Measurements from ENCODE around the gene SLC25A45.

Gene SLC25A45

DNA sequence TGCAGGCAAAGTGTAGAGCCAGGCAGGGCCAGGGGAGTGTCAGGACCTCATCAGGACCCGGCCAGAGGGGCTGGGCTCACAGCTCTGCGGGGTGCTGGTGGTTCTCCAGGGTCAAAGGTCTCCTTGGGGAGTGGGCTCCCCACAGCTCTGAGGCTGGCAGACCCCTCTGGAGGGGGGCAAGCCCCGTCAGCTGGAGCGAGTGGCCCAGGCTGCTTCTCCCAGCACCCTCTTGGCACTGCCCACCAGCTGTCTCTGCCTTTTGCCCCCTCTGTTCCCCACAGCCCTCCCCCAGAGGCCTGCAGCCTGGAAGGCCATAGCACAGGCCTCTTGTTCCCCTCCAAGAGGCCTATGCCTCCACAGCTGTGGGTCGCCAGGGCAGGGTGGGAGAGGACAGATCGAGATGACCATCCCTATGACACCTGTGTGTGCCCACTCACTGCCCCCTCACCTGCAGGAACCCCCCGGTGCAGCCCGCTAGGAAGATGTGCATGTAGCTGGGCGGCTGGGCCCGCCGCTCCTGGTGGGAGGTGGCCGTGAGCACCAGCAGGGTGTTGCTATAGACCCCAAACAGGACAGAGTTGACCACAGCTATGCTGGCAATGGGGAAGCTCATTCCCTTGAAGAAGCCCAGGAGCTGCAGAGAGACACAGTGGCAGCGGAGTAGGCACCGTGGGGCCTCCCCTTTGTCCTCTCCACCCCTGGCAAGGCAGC, 3.4 kb downstream of the SLC25A45 start:
- peaks cover 11% of the 10 kb centered on the region; the same call in 1 of the 2 replicates for H3K79me2 ChIP-seq (ENCODE audit: insufficient read depth, low read length)
- no peaks in the 10 kb centered on the region for H3K9me2 ChIP-seq (replicated peaks; ENCODE audit: low read depth, low read length)
- H4K20me1 ChIP-seq (ENCODE audit: insufficient read depth, low read length, poor library complexity, severe bottlenecking): no peaks in the 10 kb centered on the region
- no peak overlapping the region for H3K4me3 ChIP-seq (ENCODE audit: low read length, poor library complexity, severe bottlenecking)
- H3K9me3 ChIP-seq (ENCODE audit: insufficient read depth, low read depth, low read length): no peaks in the 10 kb centered on the region
- H3K36me3 ChIP-seq (ENCODE audit: insufficient read depth, low read length): no peaks in the 10 kb centered on the region
- H3K9ac ChIP-seq (ENCODE audit: low read depth, low read length, poor library complexity, severe bottlenecking): no peak overlapping the region
- no peaks in the 10 kb centered on the region for H3K27me3 ChIP-seq (ENCODE audit: insufficient read depth, low read length, poor library complexity, severe bottlenecking)
- peaks cover 8% of the 10 kb centered on the region; the same call in 1 of the 2 replicates for H3F3A ChIP-seq (ENCODE audit: low read depth)
- no peak overlapping the region for H2AFZ ChIP-seq (ENCODE audit: low read length)
- no peak overlapping the region for H3K4me2 ChIP-seq (ENCODE audit: low read depth, low read length, poor library complexity, severe bottlenecking)
- H3K4me1 ChIP-seq (ENCODE audit: insufficient read depth, low read length, poor library complexity, severe bottlenecking): peaks cover 21% of the 10 kb centered on the region
- TF ChIP-seq, protein P1, sequence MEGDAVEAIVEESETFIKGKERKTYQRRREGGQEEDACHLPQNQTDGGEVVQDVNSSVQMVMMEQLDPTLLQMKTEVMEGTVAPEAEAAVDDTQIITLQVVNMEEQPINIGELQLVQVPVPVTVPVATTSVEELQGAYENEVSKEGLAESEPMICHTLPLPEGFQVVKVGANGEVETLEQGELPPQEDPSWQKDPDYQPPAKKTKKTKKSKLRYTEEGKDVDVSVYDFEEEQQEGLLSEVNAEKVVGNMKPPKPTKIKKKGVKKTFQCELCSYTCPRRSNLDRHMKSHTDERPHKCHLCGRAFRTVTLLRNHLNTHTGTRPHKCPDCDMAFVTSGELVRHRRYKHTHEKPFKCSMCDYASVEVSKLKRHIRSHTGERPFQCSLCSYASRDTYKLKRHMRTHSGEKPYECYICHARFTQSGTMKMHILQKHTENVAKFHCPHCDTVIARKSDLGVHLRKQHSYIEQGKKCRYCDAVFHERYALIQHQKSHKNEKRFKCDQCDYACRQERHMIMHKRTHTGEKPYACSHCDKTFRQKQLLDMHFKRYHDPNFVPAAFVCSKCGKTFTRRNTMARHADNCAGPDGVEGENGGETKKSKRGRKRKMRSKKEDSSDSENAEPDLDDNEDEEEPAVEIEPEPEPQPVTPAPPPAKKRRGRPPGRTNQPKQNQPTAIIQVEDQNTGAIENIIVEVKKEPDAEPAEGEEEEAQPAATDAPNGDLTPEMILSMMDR (conservative IDR thresholded peaks at IDR 0.05; ENCODE audit: low read length): no peak
- TF ChIP-seq EZH2phosphoT487 (IDR thresholded peaks at IDR 0.05; ENCODE audit: borderline replicate concordance): no peak

DNA sequence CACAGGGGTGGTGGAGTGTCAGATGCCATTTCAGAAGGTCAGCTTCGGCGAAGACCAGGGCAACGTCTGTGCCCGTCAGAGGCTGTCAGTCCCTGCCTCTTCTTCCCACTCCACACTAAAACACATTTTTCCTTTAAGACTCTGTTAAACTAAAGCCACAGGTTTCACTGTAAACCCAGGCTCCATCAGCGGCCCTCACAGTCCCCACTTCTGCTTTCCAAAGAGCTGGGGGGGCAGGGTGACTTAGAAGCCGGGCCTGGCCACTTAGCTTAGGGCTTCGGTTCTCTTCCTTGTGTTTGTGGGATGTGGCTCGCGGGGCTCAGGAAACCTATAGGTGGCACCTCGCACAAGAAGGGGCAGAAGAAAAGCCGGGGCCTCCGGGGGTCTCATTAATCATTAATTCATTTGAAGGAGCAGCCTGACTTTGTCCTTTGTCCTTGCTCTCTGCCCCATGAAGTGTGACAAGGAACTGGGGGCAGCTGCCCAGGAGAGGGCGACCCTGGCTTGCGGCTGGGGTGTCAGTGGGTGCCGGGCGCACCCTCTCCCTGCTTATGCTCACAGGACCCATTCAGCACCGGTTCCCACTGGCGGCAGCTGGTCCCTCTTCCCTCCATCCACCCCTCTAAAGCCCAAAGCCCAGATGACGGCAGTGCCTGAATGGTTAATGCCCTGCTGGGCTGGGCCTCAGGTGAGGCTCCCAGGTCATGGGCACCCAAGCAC, 4.1 kb downstream of the SLC25A45 start:
- H3K79me2 ChIP-seq (ENCODE audit: insufficient read depth, low read length): peaks cover 11% of the 10 kb centered on the region; the same call in 1 of the 2 replicates
- no peak overlapping the region for H3K9ac ChIP-seq (ENCODE audit: low read depth, low read length, poor library complexity, severe bottlenecking)
- H3K4me3 ChIP-seq (ENCODE audit: low read length, poor library complexity, severe bottlenecking): no peak overlapping the region
- TF ChIP-seq, protein P1 (conservative IDR thresholded peaks at IDR 0.05; ENCODE audit: low read length): peak; percentile 43
- TF ChIP-seq EZH2phosphoT487 (IDR thresholded peaks at IDR 0.05; ENCODE audit: borderline replicate concordance): no peak
- H3K9me3 ChIP-seq (ENCODE audit: insufficient read depth, low read depth, low read length): no peaks in the 10 kb centered on the region
- no peak overlapping the region for H2AFZ ChIP-seq (ENCODE audit: low read length)
- peaks cover 19% of the 10 kb centered on the region for H3K4me1 ChIP-seq (ENCODE audit: insufficient read depth, low read length, poor library complexity, severe bottlenecking)
- no peak overlapping the region for H3K4me2 ChIP-seq (ENCODE audit: low read depth, low read length, poor library complexity, severe bottlenecking)
- H4K20me1 ChIP-seq (ENCODE audit: insufficient read depth, low read length, poor library complexity, severe bottlenecking): no peaks in the 10 kb centered on the region
- H3K36me3 ChIP-seq (ENCODE audit: insufficient read depth, low read length): no peaks in the 10 kb centered on the region
- H3K9me2 ChIP-seq (replicated peaks; ENCODE audit: low read depth, low read length): no peaks in the 10 kb centered on the region
- H3K27me3 ChIP-seq (ENCODE audit: insufficient read depth, low read length, poor library complexity, severe bottlenecking): no peaks in the 10 kb centered on the region
- H3F3A ChIP-seq (ENCODE audit: low read depth): peaks cover 8% of the 10 kb centered on the region; the same call in 1 of the 2 replicates

DNA sequence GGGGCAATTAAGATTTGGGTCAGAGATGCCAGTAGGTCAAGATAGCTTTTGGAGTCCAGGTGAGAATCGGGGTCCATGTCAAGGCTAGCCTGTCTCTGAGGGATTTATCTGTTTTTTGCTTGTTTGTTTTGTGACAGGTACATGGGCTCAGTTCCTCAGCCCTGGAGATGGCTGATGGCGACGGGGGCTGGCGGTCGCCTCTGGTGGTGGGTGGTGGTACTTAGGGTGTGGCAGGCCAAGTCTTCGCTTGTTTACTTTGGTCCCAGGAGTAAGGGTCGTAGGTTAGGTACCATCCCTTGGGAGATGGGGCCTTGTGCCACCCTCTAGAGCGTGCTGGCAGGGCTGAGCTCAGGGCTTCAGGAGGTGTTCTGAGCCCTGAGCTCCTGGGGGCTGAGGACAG, 4.7 kb downstream of the SLC25A45 start:
- Histone ChIP-seq H3K9ac (ENCODE audit: low read depth, low read length, poor library complexity, severe bottlenecking) (no peak overlapping the region), H3K27me3 (ENCODE audit: insufficient read depth, low read length, poor library complexity, severe bottlenecking) (no peaks in the 10 kb centered on the region), H3K9me3 (ENCODE audit: insufficient read depth, low read depth, low read length) (no peaks in the 10 kb centered on the region)

More for the DNA sequence above, 4.7 kb downstream of the SLC25A45 start:
- peaks cover 11% of the 10 kb centered on the region; the same call in 1 of the 2 replicates for H3K79me2 ChIP-seq (ENCODE audit: insufficient read depth, low read length)
- H3K9me2 ChIP-seq (replicated peaks; ENCODE audit: low read depth, low read length): no peaks in the 10 kb centered on the region
- peaks cover 5% of the 10 kb centered on the region; the same call in 1 of the 2 replicates for H3F3A ChIP-seq (ENCODE audit: low read depth)
- H4K20me1 ChIP-seq (ENCODE audit: insufficient read depth, low read length, poor library complexity, severe bottlenecking): no peaks in the 10 kb centered on the region
- no peak overlapping the region for H3K4me2 ChIP-seq (ENCODE audit: low read depth, low read length, poor library complexity, severe bottlenecking)
- TF ChIP-seq, protein P1 (conservative IDR thresholded peaks at IDR 0.05; ENCODE audit: low read length): no peak
- H3K4me1 ChIP-seq (ENCODE audit: insufficient read depth, low read length, poor library complexity, severe bottlenecking): peaks cover 14% of the 10 kb centered on the region
- no peak overlapping the region for H2AFZ ChIP-seq (ENCODE audit: low read length)
- H3K36me3 ChIP-seq (ENCODE audit: insufficient read depth, low read length): no peaks in the 10 kb centered on the region
- H3K4me3 ChIP-seq (ENCODE audit: low read length, poor library complexity, severe bottlenecking): no peak overlapping the region
